ENCODE measurements around the gene RAPGEF4. TPM values are rescaled to one million over a fixed set of nuclear protein-coding genes. Genes with fewer than 3 reads are reported as not detected.

Gene RAPGEF4
- total RNA-seq, 1 experiment from 2014 or later = 0.98 TPM

DNA sequence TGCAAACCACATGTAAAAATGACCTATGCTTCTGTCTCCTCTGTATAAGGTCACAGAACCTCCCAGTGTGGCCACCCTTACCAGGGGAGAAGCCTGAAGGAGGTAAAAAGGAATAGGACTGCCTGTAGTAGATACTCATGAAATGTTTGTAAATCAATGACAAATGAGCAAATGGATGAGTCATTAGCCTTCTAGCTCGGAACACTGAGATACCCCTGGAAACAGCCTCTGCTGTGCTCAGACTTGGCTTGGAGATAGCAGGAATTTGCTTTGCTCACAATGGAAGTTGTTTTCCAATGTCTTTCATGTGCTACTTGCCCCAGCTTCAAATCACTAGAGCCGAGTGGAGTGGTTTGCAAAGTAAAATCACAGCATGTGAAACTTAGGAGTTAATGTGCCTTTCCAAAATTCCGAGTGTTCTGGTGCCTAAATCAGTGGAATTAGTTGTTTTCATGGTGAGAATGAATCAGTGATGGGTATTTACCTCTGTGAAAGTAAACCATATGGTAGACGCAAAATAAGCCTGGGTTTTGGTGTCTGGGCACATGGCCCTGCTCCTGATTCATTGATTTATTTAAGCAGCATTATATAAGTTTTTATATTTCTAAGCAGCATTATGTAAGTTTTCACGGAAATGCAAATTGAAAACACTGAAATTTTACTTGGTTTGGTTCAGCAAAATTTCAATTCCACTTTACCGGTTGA, 186.0 kb downstream of the RAPGEF4 start:
- TF ChIP-seq, protein P1, sequence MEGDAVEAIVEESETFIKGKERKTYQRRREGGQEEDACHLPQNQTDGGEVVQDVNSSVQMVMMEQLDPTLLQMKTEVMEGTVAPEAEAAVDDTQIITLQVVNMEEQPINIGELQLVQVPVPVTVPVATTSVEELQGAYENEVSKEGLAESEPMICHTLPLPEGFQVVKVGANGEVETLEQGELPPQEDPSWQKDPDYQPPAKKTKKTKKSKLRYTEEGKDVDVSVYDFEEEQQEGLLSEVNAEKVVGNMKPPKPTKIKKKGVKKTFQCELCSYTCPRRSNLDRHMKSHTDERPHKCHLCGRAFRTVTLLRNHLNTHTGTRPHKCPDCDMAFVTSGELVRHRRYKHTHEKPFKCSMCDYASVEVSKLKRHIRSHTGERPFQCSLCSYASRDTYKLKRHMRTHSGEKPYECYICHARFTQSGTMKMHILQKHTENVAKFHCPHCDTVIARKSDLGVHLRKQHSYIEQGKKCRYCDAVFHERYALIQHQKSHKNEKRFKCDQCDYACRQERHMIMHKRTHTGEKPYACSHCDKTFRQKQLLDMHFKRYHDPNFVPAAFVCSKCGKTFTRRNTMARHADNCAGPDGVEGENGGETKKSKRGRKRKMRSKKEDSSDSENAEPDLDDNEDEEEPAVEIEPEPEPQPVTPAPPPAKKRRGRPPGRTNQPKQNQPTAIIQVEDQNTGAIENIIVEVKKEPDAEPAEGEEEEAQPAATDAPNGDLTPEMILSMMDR (IDR thresholded peaks at IDR 0.05; ENCODE audit: insufficient read depth in 1 of 2, low read depth in 1 of 2, low read length in 1 of 2, severe bottlenecking in 1 of 2, unreplicated experiment in 1 of 2) = no peak
- Mint-ChIP-seq H3K36me3 (ENCODE audit: insufficient read depth, unreplicated experiment) (no peaks in the 10 kb centered on the region), H3K4me1 (ENCODE audit: low read depth, unreplicated experiment) (peaks cover 7% of the 10 kb centered on the region), H3K27me3 (ENCODE audit: insufficient read depth, unreplicated experiment) (peaks cover 3% of the 10 kb centered on the region), H3K27ac (ENCODE audit: unreplicated experiment) (no peak overlapping the region), H3K4me3 (ENCODE audit: unreplicated experiment) (no peak overlapping the region), H3K9me3 (ENCODE audit: unreplicated experiment) (no peaks in the 10 kb centered on the region)
- H3K4me1 ChIP-seq = peaks cover 16% of the 10 kb centered on the region
- intact Hi-C loops (cut with micrococcal nuclease; ENCODE audit: unreplicated experiment) = no loop called here
- POLR2A ChIA-PET = no interaction called here
- no peaks in the 10 kb centered on the region for H3K9me3 ChIP-seq
- H3K36me3 ChIP-seq (ENCODE audit: control insufficient read depth, insufficient read depth, low read length) = no peaks in the 10 kb centered on the region
- no peaks in the 10 kb centered on the region for H3K27me3 ChIP-seq (replicated peaks; ENCODE audit: control insufficient read depth, insufficient read depth, low read length)
- no peak overlapping the region for H3K4me3 ChIP-seq (ENCODE audit: low read depth, low read length)
- no TSS peak for BruUV-seq (replicated peaks)
- no peak for DNase-seq
- CTCF ChIA-PET = no interaction called here

DNA sequence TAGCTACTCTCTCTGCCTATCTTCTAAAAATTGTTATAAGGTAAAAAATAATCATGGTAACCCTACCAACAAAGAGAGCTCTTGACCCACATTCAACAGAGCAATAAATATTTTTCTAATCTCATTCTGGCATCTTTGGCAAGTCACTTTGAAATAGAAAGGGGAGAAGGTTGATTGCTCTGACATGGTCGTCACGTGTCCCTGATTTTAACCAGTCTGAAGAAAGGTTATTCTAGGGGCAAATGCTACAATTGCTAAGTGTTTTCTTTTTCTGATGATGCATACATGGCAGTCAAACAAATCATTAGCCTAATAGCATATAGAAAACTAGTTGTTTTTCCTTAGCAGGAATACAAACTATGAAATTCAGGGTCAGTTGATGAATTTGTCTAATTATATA, 186.7 kb downstream of the RAPGEF4 start:
- Mint-ChIP-seq H3K4me3 (ENCODE audit: unreplicated experiment) (no peak overlapping the region), H3K27ac (ENCODE audit: unreplicated experiment) (no peak overlapping the region), H3K36me3 (ENCODE audit: insufficient read depth, unreplicated experiment) (no peaks in the 10 kb centered on the region), H3K9me3 (ENCODE audit: unreplicated experiment) (no peaks in the 10 kb centered on the region), H3K4me1 (ENCODE audit: low read depth, unreplicated experiment) (peaks cover 7% of the 10 kb centered on the region), H3K27me3 (ENCODE audit: insufficient read depth, unreplicated experiment) (peaks cover 3% of the 10 kb centered on the region)
- no TSS peak for BruUV-seq (replicated peaks)
- Histone ChIP-seq H3K27me3 (replicated peaks; ENCODE audit: control insufficient read depth, insufficient read depth, low read length) (no peaks in the 10 kb centered on the region), H3K4me3 (ENCODE audit: low read depth, low read length) (no peak overlapping the region), H3K4me1 (peaks cover 16% of the 10 kb centered on the region), H3K9me3 (no peaks in the 10 kb centered on the region), H3K36me3 (ENCODE audit: control insufficient read depth, insufficient read depth, low read length) (no peaks in the 10 kb centered on the region)
- CTCF ChIA-PET = no interaction called here
- DNase-seq = no peak
- TF ChIP-seq, protein P1 (IDR thresholded peaks at IDR 0.05; ENCODE audit: insufficient read depth in 1 of 2, low read depth in 1 of 2, low read length in 1 of 2, severe bottlenecking in 1 of 2, unreplicated experiment in 1 of 2) = no peak
- intact Hi-C loops (cut with micrococcal nuclease; ENCODE audit: unreplicated experiment) = no loop called here
- POLR2A ChIA-PET = no interaction called here

DNA sequence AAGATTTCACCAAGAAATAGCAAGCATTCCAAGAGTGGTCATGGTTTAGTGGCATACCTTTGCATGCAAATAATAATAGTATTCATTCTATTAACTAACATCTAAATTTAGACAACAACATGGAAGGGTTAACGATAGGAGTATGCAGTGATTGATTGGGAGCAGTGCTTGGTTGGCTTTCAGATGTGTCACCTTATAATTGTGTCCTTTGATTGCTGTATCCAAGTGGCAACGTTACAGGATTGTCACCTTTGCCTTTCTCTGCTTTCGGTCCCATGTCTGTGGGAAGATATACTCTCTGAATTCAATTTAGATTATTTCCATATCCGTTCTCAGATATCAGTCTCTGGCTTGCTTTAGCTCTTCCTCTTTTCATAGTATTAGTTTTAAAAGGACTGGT, 187.2 kb downstream of the RAPGEF4 start:
- ChIA-PET POLR2A (no interaction called here), CTCF (no interaction called here)
- H3K27me3 ChIP-seq (replicated peaks; ENCODE audit: control insufficient read depth, insufficient read depth, low read length) = no peaks in the 10 kb centered on the region
- H3K36me3 Mint-ChIP-seq (ENCODE audit: insufficient read depth, unreplicated experiment) = no peaks in the 10 kb centered on the region
- no peaks in the 10 kb centered on the region for H3K36me3 ChIP-seq (ENCODE audit: control insufficient read depth, insufficient read depth, low read length)
- H3K4me3 ChIP-seq (ENCODE audit: low read depth, low read length) = no peak overlapping the region
- no peak overlapping the region for H3K4me3 Mint-ChIP-seq (ENCODE audit: unreplicated experiment)
- H3K4me1 ChIP-seq = peaks cover 19% of the 10 kb centered on the region
- peaks cover 7% of the 10 kb centered on the region for H3K4me1 Mint-ChIP-seq (ENCODE audit: low read depth, unreplicated experiment)
- H3K9me3 Mint-ChIP-seq (ENCODE audit: unreplicated experiment) = no peaks in the 10 kb centered on the region
- no TSS peak for BruUV-seq (replicated peaks)
- no peak overlapping the region for H3K27ac Mint-ChIP-seq (ENCODE audit: unreplicated experiment)
- no peak for DNase-seq
- intact Hi-C loops (cut with micrococcal nuclease; ENCODE audit: unreplicated experiment) = no loop called here
- TF ChIP-seq, protein P1 (IDR thresholded peaks at IDR 0.05; ENCODE audit: insufficient read depth in 1 of 2, low read depth in 1 of 2, low read length in 1 of 2, severe bottlenecking in 1 of 2, unreplicated experiment in 1 of 2) = no peak
- H3K27me3 Mint-ChIP-seq (ENCODE audit: insufficient read depth, unreplicated experiment) = peaks cover 3% of the 10 kb centered on the region
- no peaks in the 10 kb centered on the region for H3K9me3 ChIP-seq
